HepG2 (cell line): ENCODE measurements around the gene DOCK1. TPM values are rescaled to one million over a fixed set of nuclear protein-coding genes. Genes with fewer than 3 reads are reported as not detected.

Experiments
- ATAC-seq: fragments of 200-7000 bp; cut with Tn5 transposase; 3 replicates; pipeline ENCODE4 v1.9.1; 2020; ENCODE audit warnings: mild to moderate bottlenecking, moderate library complexity
- BruUV-seq: library from RNA; stranded (reverse); fragments of 400-500 nt; replicated peaks from 2 replicates; lab custom pipeline; 2021; lab: Mats Ljungman, UMichigan
- CTCF ChIA-PET: fragments of 300-600 bp; formaldehyde crosslinking; extraction: SDS; loops from one replicate; lab custom pipeline; 2021; ENCODE audit warnings: low total read pairs, inconsistent platforms, low intra/inter-chr PET ratio; lab: Yijun Ruan, JAX
- POLR2A ChIA-PET: fragments of 350-600 bp; sonication (Branson Sonifier 250); formaldehyde crosslinking; loops from one replicate; lab custom pipeline; 2020; ENCODE audit warnings: antibody characterized with exemption, inconsistent platforms; lab: Yijun Ruan, JAX
- DNase-seq: peaks from one replicate; pipeline ENCODE4 v3.0.0-alpha.2; 2015; ENCODE audit warnings: low spot score
- FAIRE-seq: peaks from 3 replicates; lab custom pipeline; 2011; peaks lifted over from hg19 to GRCh38; lab: Jason Lieb, UNC
- H2AFZ ChIP-seq: one replicate; pipeline ENCODE4 v1.6.1; 2011; ENCODE audit warnings: low read length, inconsistent platforms
- H3K27ac ChIP-seq: fragments of 300-600 bp; 3 replicates; pipeline ENCODE4 v1.8.0; 2011; ENCODE audit warnings: mixed run types, mild to moderate bottlenecking, mixed read lengths, low read length, inconsistent platforms; ENCODE audit not compliant: insufficient read depth; ENCODE audit errors: extremely low read length
- H3K27me3 ChIP-seq, 2 experiments: fragments of 200-600 bp in 1 of 2; 2 replicates in 1 of 2; 3 replicates in 1 of 2; pipeline versions ENCODE4 v1.6.0 to v1.8.0; 2011; ENCODE audit warnings: low read length in 2 of 2, mild to moderate bottlenecking in 2 of 2, moderate library complexity in 2 of 2, inconsistent platforms in 1 of 2; ENCODE audit not compliant: insufficient read depth in 2 of 2, control insufficient read depth in 1 of 2
- H3K36me3 ChIP-seq, 2 experiments: fragments of 200-600 bp in 1 of 2; replicated peaks in 1 of 2; 2 replicates in 1 of 2; 3 replicates in 1 of 2; pipeline versions ENCODE4 v1.5.1 to v1.8.0; 2011; ENCODE audit warnings: low read length in 2 of 2, inconsistent platforms in 1 of 2; ENCODE audit not compliant: insufficient read depth in 2 of 2, control insufficient read depth in 1 of 2
- H3K4me1 ChIP-seq: 2 replicates; pipeline ENCODE4 v1.5.1; 2012; ENCODE audit warnings: low read length, inconsistent platforms; ENCODE audit not compliant: insufficient read depth
- H3K4me2 ChIP-seq: 2 replicates; pipeline ENCODE4 v1.6.0; 2011; ENCODE audit warnings: low read depth, low read length, inconsistent platforms
- H3K4me3 ChIP-seq, 3 experiments: fragments of 200-600 bp in 1 of 3; sonication (generic), shearing (Covaris generic) in 1 of 3; replicated peaks in 1 of 3; 2 replicates each; pipeline ENCODE4 v1.5.1; 2011 to 2016; ENCODE audit warnings: low read length in 3 of 3, inconsistent platforms in 2 of 3, low read depth in 2 of 3, mild to moderate bottlenecking in 2 of 3, control low read depth in 1 of 3, mixed read lengths in 1 of 3; ENCODE audit not compliant: insufficient read depth in 1 of 3
- H3K79me2 ChIP-seq: one replicate; pipeline ENCODE4 v1.6.1; 2011; ENCODE audit warnings: low read length, inconsistent platforms; ENCODE audit not compliant: insufficient read depth
- H3K9ac ChIP-seq: 2 replicates; pipeline ENCODE4 v1.6.0; 2011; ENCODE audit warnings: mild to moderate bottlenecking, low read depth, low read length, inconsistent platforms; ENCODE audit not compliant: insufficient read depth
- H3K9me3 ChIP-seq: 2 replicates; pipeline ENCODE4 v1.5.1; 2012; ENCODE audit warnings: mild to moderate bottlenecking, low read length
- H4K20me1 ChIP-seq: 2 replicates; pipeline ENCODE4 v1.6.0; 2011; ENCODE audit warnings: inconsistent platforms, mild to moderate bottlenecking, low read length, moderate library complexity; ENCODE audit not compliant: insufficient read depth
- AGO2 ChIP-seq: fragments of 200-400 bp; formaldehyde crosslinking; optimal IDR thresholded peaks from 2 replicates; pipeline ENCODE3; 2017; ENCODE audit warnings: mild to moderate bottlenecking, low read depth, low read length, moderate library complexity
- SATB2 ChIP-seq: sonication (generic); formaldehyde crosslinking; IDR thresholded peaks from 2 replicates; pipeline ENCODE4 v1.5.0; 2020; ENCODE audit warnings: missing genetic modification reagents
- ZNF670 ChIP-seq: sonication (generic); formaldehyde crosslinking; IDR thresholded peaks from 2 replicates; pipeline ENCODE4 v1.8.0; 2022; ENCODE audit warnings: mild to moderate bottlenecking, missing genetic modification reagents, borderline replicate concordance
- WGBS: methylation state at CpG from one replicate; pipeline ENCODE4 v1.1.6; 2017; ENCODE audit warnings: low lambda C conversion rate; 5-methylcytosine and 5-hydroxymethylcytosine counted together
- in situ Hi-C: cut with HindIII; loops from 2 replicates; pipeline ENCODE4 v1.10.0; 2017; ENCODE audit warnings: low pct_unique_long_range_greater_than_20kb; ENCODE audit not compliant: extremely low pct_ligation_motif_present
- intact Hi-C: fragments of 100-400 bp; cut with micrococcal nuclease; formaldehyde crosslinking; loops from one replicate; pipeline ENCODE4 v1.10.0; 2022; ENCODE audit not compliant: unreplicated experiment
- polyA plus RNA-seq, 8 experiments: library from polyadenylated mRNA; depleted of rRNA in 3 of 8; stranded (reverse) in 7 of 8; unstranded in 1 of 8; fragments of >200 nt; fragmentation: Illumina TruSeq in 4 of 8; extraction: Trizol in 4 of 8; gene quantifications; 2 replicates each; pipeline versions ENCODE4 v1.2.1 to v1.2.3, GENCODE V29; 2011 to 2016; ENCODE audit warnings: low read depth in 4 of 8, missing spikeins in 1 of 8, mixed read lengths in 1 of 8; ENCODE audit not compliant: insufficient read depth in 1 of 8
- total RNA-seq, 5 experiments: library from RNA; depleted of rRNA; stranded (reverse); fragments of >200 nt; fragmentation: Illumina TruSeq; extraction: Trizol; gene quantifications; 2 replicates each; pipeline ENCODE4 v1.2.3, GENCODE V29; 2016; ENCODE audit warnings: low read depth in 1 of 5

DOCK1 gene
- total and polyA plus RNA-seq, 2 of the 13 experiments (the other 11 are each of a cell fraction or from before 2014, with no cell fraction given): 8.3 to 25.5 TPM

DNA sequence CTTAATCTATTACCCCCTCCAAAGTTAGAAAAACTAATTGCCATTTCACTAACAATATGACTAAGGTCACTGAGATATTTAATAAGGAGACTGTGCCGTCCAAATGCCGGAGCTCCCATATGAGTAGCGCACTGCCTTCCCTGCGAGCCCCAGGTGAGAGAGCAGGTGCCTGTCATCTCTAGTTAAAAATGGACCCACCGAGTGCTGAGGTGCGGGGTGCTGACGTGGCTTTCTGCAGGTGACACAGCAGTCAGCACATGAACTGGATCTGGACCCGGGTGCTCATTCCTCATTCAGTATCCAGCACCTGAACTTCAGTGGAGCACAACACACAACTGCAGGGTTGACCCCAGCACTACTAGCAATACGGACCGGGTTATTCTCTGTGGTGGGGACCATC, 505.8 kb downstream of the DOCK1 start:
- no peak overlapping the region for H3K4me2 ChIP-seq
- no TSS peak for BruUV-seq
- no peak for TF ChIP-seq ZNF670
- H3K27me3 ChIP-seq: no peaks in the 10 kb centered on the region
- in situ Hi-C loops: no loop called here
- H3K9ac ChIP-seq: no peak overlapping the region
- FAIRE-seq (no peak), DNase-seq (no peak), ATAC-seq (no peak)
- H2AFZ ChIP-seq: no peak overlapping the region
- H3K4me1 ChIP-seq: peaks cover 17% of the 10 kb centered on the region
- no peaks in the 10 kb centered on the region for H3K79me2 ChIP-seq
- WGBS: 96% methylated on average over 7 of the region's 10 CpGs
- no peak overlapping the region for H3K27ac ChIP-seq
- peaks cover 0 to 10% of the 10 kb centered on the region in 2 experiments; a peak in 1 of 5 replicates for H3K36me3 ChIP-seq
- no peaks in the 10 kb centered on the region for H4K20me1 ChIP-seq
- H3K4me3 ChIP-seq: no peak overlapping the region
- H3K9me3 ChIP-seq: no peaks in the 10 kb centered on the region
- intact Hi-C loops: no loop called here
- POLR2A ChIA-PET: no interaction called here
- CTCF ChIA-PET: no interaction called here

DNA sequence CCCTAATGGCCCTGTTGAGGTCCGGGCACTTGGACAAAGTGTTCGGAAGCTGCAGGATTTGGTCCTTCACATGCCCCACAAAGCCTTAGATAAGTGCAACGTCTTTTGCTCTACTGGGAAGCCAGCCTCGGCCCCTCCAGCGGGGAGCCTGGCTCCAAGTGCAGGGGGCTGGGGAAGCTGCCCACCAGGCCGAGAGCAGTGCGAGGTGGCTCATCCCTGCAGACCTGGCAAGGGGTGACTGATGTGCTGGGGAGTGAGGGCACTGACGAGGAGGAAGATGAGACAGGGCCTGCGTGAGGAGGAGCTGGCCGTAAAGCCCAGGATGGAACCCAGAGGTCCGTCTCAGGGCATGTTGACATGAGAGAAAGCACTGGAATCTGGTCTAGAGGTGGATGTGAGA, 508.1 kb downstream of the DOCK1 start:
- Histone ChIP-seq H3K4me2 (no peak overlapping the region), H3K9me3 (no peaks in the 10 kb centered on the region), H3K79me2 (no peaks in the 10 kb centered on the region), H3K36me3 (peaks cover 0 to 6% of the 10 kb centered on the region in 2 experiments; a peak in 1 of 5 replicates), H3K4me1 (peaks cover 17% of the 10 kb centered on the region), H3K27ac (no peak overlapping the region), H3K4me3 (no peak overlapping the region), H2AFZ (no peak overlapping the region), H4K20me1 (no peaks in the 10 kb centered on the region), H3K9ac (no peak overlapping the region), H3K27me3 (no peaks in the 10 kb centered on the region)
- no peak for TF ChIP-seq SATB2
- TF ChIP-seq AGO2: peak; percentile 25
- in situ Hi-C loops (no loop called here), intact Hi-C loops (no loop called here)
- no peak for FAIRE-seq
- POLR2A ChIA-PET: no interaction called here
- no peak for DNase-seq
- no TSS peak for BruUV-seq
- WGBS: 99% methylated on average over 4 of the region's 11 CpGs
- no peak for ATAC-seq
- CTCF ChIA-PET: no interaction called here
